ENCODE data around the gene RUNX2.

- TF ChIP-seq POLR2A (IDR thresholded peaks at IDR 0.05) = no peak
- TF ChIP-seq CTCF (IDR thresholded peaks at IDR 0.05) = no peak
- TF ChIP-seq POLR2AphosphoS5 (IDR thresholded peaks at IDR 0.05) = no peak
These were observed 315.0 kb downstream of the RUNX2 start for GRCh38 chr6:45643126-45643525.
